GM19239 (cell line): ENCODE results near the gene TECTB.
"Not testable (repeated sequence)": the region's sequence is repeated elsewhere in the genome, so short reads cannot be mapped to it uniquely, and the experiment has no call there.

ENCODE experiments used
- DNase-seq: peaks from one replicate; pipeline ENCODE4 v3.0.0; 2011; ENCODE audit warnings: low spot score; ENCODE audit not compliant: insufficient read length
- FAIRE-seq: peaks from 2 replicates; lab custom pipeline; 2011; peaks lifted over from hg19 to GRCh38; lab: Jason Lieb, UNC

TECTB gene

GRCh38 chr10:112283100-112283499, at the start of gene TECTB:
TECTB (plus strand) TSS chr10:112283400; CDS start chr10:112283735, 335 bp downstream.
- FAIRE-seq (no peak), DNase-seq (no peak)

DNA sequence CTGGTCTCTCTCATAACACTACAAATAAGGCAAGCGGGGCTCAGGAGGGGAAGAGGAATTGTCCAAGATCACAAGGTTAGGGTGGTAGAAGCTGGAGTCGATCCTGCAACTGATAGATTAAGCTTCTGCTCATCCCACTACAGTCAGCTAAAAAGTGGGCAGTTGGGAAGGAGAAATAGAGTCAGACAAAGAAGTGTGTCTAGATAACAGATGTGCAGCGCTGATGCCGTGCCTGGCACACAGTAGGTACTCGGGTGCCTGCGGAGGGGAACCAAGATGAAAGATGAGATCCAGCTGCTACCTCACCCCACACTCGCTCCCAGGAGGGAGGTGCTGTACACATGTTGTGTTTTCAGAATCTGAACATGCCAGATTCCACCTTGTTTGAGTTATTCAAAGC, 48.1 kb upstream of the TECTB start:
- FAIRE-seq (no peak), DNase-seq (no peak)

DNA sequence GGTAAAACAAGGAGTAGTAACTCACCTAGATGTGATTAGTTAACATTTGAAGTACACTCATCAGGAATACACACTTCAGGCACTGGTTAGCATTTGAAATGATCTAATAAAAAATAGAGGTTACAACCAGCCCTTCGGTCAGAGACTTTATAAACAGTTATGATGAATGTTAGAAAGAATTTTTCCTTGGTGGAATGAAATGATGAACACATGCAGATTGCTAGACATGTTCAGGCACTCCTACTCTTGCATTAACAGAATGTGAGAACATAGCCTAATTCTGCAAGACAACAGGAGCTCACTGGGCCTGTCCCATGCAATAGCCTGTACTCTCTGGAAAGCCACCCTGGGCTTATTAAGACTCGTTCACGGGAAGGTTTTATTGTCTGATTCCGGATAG, 47.3 kb upstream of the TECTB start:
- no peak for FAIRE-seq
- DNase-seq: no peak

DNA sequence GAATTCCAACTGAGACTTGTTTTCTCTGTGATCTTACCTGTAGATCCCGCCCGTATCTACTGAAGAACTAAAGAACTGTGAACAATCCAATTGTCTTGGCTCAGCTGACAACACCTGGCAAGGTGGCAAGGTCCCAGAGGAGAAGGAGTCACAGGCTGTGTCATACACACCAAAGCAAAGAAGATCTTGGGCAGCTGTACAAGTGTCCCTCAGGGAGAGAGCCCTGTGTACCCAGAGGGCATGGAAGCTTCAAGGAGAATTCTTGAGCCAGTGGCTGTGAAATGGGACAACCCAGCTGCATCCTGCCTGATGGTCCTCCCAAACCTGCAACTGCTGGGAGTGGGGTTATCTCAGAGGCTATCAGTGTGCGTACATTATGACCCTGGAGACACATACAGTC, 46.7 kb upstream of the TECTB start:
- no peak for FAIRE-seq
- DNase-seq: no peak

GRCh38 chr10:112239347-112239746, 43.9 kb upstream of the TECTB start:
- DNase-seq (no peak), FAIRE-seq (no peak)

DNA sequence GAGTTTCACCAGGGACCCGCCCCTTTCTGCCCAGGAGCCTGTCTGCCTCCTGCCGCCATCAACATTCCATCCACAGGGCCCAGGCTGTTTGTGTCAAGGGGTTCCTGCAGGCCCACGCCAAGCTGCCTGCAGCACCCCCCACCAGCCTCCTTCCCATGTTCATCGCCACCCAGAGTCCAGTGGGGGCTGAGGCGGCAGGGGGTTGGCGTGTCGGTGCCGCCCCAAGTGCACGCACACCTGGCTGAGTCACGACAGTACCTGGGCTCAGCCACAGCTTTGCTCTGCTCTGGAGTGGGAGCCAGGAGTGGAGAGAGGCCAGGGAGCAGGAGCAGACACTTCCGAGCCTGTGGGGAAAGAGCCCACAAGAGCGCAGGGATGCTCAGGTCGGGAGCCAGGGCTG, 42.8 kb upstream of the TECTB start:
- DNase-seq (no peak), FAIRE-seq (no peak)

- no peak for FAIRE-seq
- no peak for DNase-seq
Observed at GRCh38 chr10:112241651-112242341, 41.4 kb upstream of the TECTB start.

GRCh38 chr10:112242769-112243168, 40.4 kb upstream of the TECTB start:
- FAIRE-seq (no peak), DNase-seq (no peak)

- no peak for FAIRE-seq
- DNase-seq: no peak
Observed at GRCh38 chr10:112243713-112244112, 39.5 kb upstream of the TECTB start.

- DNase-seq (no peak), FAIRE-seq (no peak)
Observed at GRCh38 chr10:112244197-112244596, 39.0 kb upstream of the TECTB start.

DNA sequence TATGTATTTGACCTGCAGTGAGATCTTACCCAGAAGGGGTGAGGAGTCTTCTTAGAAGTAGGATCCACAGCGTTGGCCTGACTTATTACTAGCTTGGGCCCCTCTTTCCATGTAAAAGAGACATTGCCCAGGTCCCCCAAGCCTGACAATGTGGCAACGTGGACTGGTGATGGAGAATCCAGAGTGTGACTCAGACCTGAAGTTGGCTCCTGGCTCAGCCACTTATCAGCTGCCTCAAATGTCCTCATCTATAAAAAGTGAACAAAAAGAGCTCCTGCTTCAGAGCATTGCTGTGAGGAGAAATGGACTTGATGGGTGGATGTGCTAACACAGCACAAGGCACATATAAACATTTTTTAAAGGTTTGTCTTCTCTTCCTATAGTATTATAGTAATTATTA, 35.4 kb upstream of the TECTB start:
- DNase-seq (no peak), FAIRE-seq (no peak)

GRCh38 chr10:112248584-112249295, 34.5 kb upstream of the TECTB start:
- no peak for DNase-seq
- FAIRE-seq: no peak

- no peak for DNase-seq
- no peak for FAIRE-seq
Observed at GRCh38 chr10:112249722-112250121, 33.5 kb upstream of the TECTB start.

DNA sequence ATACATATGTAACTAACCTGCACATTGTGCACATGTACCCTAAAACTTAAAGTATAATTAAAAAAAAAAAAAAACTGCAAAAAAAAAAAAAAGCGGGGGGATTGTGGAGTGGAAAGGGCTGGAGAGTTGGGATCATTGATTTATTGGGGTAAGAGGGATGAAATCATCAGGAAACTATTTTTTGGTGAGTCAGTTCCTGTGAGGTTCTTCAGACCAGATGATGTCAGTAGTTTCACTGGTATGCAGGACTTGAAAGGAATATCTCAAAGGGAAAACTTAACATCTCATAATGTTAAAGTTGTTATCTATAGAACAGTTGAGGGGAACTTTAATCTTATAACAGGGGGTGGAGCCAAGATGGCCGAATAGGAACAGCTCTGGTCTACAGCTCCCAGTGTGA, 32.6 kb upstream of the TECTB start:
- no peak for FAIRE-seq
- DNase-seq: no peak

- not testable (repeated sequence) for DNase-seq, FAIRE-seq
Observed at GRCh38 chr10:112251238-112251637, 32.0 kb upstream of the TECTB start.

GRCh38 chr10:112258407-112258806, 24.8 kb upstream of the TECTB start:
- no peak for FAIRE-seq

DNA sequence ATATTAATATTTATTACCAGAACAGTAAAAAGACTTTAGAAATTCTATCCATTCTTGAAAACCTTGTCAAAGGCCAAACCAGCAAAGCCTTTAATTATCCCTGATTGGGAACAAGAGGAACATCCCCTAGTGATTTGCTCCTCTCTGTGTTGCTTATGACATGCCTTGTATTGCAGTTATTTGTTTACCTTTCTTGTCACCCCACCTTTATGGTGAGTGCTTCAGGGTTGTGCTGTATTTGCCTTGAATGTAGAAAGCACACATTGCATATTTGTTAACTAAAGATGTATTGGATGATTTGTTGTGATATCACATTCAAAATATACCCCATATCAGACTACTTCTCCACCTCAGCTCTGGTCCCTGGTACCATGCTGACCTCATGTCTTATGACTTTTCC, 23.5 kb upstream of the TECTB start:
- no peak for FAIRE-seq
- DNase-seq: no peak

More at GRCh38 chr10:112258407-112258806, 24.8 kb upstream of the TECTB start:
- DNase-seq: no peak

DNA sequence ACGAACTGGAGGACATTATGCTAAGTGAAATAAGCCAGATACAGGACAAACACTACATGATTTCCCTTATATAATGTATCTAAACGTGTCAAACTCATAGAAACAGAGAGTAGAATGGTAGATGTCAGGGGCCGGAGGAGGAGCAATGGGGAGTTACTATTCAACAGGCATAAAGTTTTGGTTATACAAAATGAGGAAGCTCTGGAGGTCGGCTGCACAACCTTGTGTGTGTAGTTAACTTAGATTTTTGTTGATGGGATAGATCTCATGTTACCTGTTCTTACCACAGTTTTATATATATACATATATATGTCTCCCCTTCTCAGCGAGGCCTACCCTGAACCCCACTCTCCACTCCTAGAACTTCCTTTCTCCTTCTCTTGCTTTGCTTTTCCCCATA, 22.4 kb upstream of the TECTB start:
- FAIRE-seq (no peak), DNase-seq (no peak)

DNA sequence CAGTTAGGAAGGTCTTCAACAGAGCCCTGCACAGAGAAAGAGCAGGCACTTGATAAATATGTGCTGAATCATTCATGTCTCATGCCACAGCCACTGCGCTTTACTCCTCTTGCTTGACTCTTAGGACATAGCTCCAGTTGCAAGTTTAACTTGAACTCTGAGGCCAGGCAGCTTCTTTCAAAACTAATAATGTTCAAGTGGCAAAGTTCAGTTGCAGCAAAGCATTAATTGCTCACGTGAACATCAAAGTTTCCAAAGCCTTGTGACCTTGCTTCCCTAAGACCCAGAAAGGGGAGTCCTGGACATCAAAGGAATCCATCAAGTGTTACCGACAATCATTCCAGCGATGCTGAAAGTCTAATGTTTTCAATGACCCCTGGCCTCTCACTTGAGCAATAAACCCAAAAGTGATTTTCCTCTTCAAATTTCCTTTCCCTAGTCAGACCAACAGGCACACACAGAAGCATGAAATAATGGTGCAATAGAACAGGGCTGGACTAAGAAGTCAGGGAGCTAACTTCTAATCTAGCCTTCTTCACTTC, 21.8 kb upstream of the TECTB start:
- no peak for FAIRE-seq
- no peak for DNase-seq

- DNase-seq: no peak
- no peak for FAIRE-seq
Observed at GRCh38 chr10:112262546-112262945, 20.7 kb upstream of the TECTB start.

GRCh38 chr10:112265745-112266144, 17.5 kb upstream of the TECTB start:
- no peak for FAIRE-seq
- DNase-seq: no peak

DNA sequence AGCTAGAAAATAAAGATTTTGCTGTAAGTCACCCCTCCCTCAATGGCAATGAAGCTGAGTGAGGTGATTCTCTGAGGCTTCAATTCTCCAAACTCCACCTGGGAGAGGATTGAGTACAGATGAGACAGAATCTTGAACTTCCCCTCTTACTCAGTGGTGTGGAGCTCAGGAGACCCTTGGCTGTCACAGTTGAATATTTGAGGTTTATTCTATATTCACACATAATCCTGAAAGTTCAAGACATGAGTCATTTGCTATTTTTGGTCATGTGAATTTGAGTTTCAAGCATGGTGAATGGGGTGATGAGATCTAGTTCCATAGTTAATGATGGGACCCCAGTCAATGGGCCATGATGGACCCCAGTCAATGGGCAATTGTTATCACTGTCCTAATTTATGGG, 13.9 kb upstream of the TECTB start:
- DNase-seq (no peak), FAIRE-seq (no peak)
